K562 (cell line): Measurements from ENCODE around the gene MAB21L4. TPM values are rescaled to one million over a fixed set of nuclear protein-coding genes. Genes with fewer than 3 reads are reported as not detected.

Source experiments
- ATAC-seq: fragments of 200-7000 bp; cut with Tn5 transposase; 3 replicates; pipeline ENCODE4 v1.9.1; 2020; ENCODE audit warnings: moderate library complexity
- BruUV-seq: library from RNA; stranded (reverse); fragments of 400-500 nt; replicated peaks from 2 replicates; lab custom pipeline; 2021; lab: Mats Ljungman, UMichigan
- CTCF ChIA-PET: fragments of 300-600 bp; formaldehyde crosslinking; extraction: SDS; loops from one replicate; lab custom pipeline; 2021; ENCODE audit warnings: low intra/inter-chr PET ratio; lab: Yijun Ruan, JAX
- POLR2A ChIA-PET: fragments of 300-600, 350-650 bp; sonication (Branson Sonifier 250); formaldehyde crosslinking; extraction: SDS; loops from one replicate; lab custom pipeline; 2021; ENCODE audit warnings: antibody characterized with exemption, inconsistent platforms; lab: Yijun Ruan, JAX
- DNase-seq, 4 experiments: peaks; one replicate each; pipeline versions ENCODE4 v3.0.0 to v3.0.0-alpha.2; 2011 to 2018; ENCODE audit warnings: low spot score in 3 of 4, mixed read lengths in 3 of 4; ENCODE audit errors: extremely low read depth in 1 of 4
- FAIRE-seq: peaks from 2 replicates; lab custom pipeline; 2011; peaks lifted over from hg19 to GRCh38; lab: Jason Lieb, UNC
- H2AFZ ChIP-seq: 2 replicates; pipeline ENCODE4 v1.6.0; 2011; ENCODE audit warnings: low read depth, low read length, control low read depth, inconsistent platforms
- H3K27ac ChIP-seq: fragments of 200-600 bp; 3 replicates; pipeline ENCODE4 v1.8.0; 2011; ENCODE audit warnings: low read depth, mild to moderate bottlenecking, control low read depth, inconsistent platforms, low read length, moderate library complexity, mixed read lengths; ENCODE audit errors: extremely low read depth
- H3K27me3 ChIP-seq, 2 experiments: fragments of 300-600 bp in 1 of 2; 2 replicates in 1 of 2; 3 replicates in 1 of 2; pipeline versions ENCODE4 v1.6.0 to v1.8.0; 2011; ENCODE audit warnings: inconsistent platforms in 2 of 2, low read length in 2 of 2, mild to moderate bottlenecking in 1 of 2, mixed read lengths in 1 of 2, moderate library complexity in 1 of 2; ENCODE audit not compliant: control insufficient read depth in 2 of 2, insufficient read depth in 2 of 2
- H3K36me3 ChIP-seq: fragments of 300-600 bp; 3 replicates; pipeline ENCODE4 v1.8.0; 2011; ENCODE audit warnings: mild to moderate bottlenecking, low read length, inconsistent platforms; ENCODE audit not compliant: control insufficient read depth, insufficient read depth
- H3K4me1 ChIP-seq, 2 experiments: fragments of 200-600 bp in 1 of 2; replicated peaks in 1 of 2; 2 replicates in 1 of 2; 3 replicates in 1 of 2; pipeline versions ENCODE4 v1.5.1 to v1.8.0; 2011; ENCODE audit warnings: inconsistent platforms in 2 of 2, low read length in 2 of 2, mild to moderate bottlenecking in 1 of 2, mixed read lengths in 1 of 2, moderate library complexity in 1 of 2; ENCODE audit not compliant: control insufficient read depth in 2 of 2, insufficient read depth in 2 of 2
- H3K4me2 ChIP-seq: 2 replicates; pipeline ENCODE4 v1.6.1; 2011; ENCODE audit warnings: low read length, control low read depth, inconsistent platforms, mixed read lengths; ENCODE audit not compliant: insufficient read depth
- H3K4me3 ChIP-seq: fragments of 200-600 bp; sonication (generic), shearing (Covaris generic); 2 replicates; pipeline ENCODE4 v1.5.1; 2016; ENCODE audit warnings: control low read depth, inconsistent platforms
- H3K79me2 ChIP-seq: fragments of 200-600 bp; 3 replicates; pipeline ENCODE4 v1.8.0; 2011; ENCODE audit warnings: low read length, inconsistent platforms; ENCODE audit not compliant: control insufficient read depth, insufficient read depth
- H3K9ac ChIP-seq, 2 experiments: 2 replicates each; pipeline versions ENCODE4 v1.6.0 to v1.6.1; 2011; ENCODE audit warnings: low read depth in 2 of 2, low read length in 2 of 2, control low read depth in 1 of 2, inconsistent platforms in 1 of 2, mild to moderate bottlenecking in 1 of 2, mixed read lengths in 1 of 2; ENCODE audit not compliant: insufficient read depth in 1 of 2
- H3K9me1 ChIP-seq: one replicate; pipeline ENCODE4 v1.6.0; 2011; ENCODE audit warnings: inconsistent platforms, mild to moderate bottlenecking, low read length, moderate library complexity; ENCODE audit not compliant: control insufficient read depth, insufficient read depth
- H3K9me3 ChIP-seq: replicated peaks from 2 replicates; pipeline ENCODE4 v1.5.1; 2011; ENCODE audit warnings: low read depth, low read length, inconsistent platforms; ENCODE audit not compliant: control insufficient read depth, insufficient read depth
- H4K20me1 ChIP-seq: replicated peaks from 2 replicates; pipeline ENCODE4 v1.6.1; 2011; ENCODE audit warnings: low read length, inconsistent platforms, mixed read lengths; ENCODE audit not compliant: control insufficient read depth, insufficient read depth
- RAD21 ChIP-seq, 2 experiments: fragments of 250-450 bp in 1 of 2; fragments of 450-650 bp in 1 of 2; sonication (Bioruptor Pico) in 1 of 2; formaldehyde crosslinking in 1 of 2; IDR thresholded peaks in 1 of 2; conservative IDR thresholded peaks in 1 of 2; 2 replicates each; pipeline versions ENCODE4 v1.4.0 to v1.8.0; 2020 to 2022; ENCODE audit warnings: mild to moderate bottlenecking in 2 of 2, moderate library complexity in 1 of 2
- SMAD3 ChIP-seq: fragments of 450-650 bp; formaldehyde crosslinking; conservative IDR thresholded peaks from 2 replicates; pipeline ENCODE4 v1.4.0; 2020; ENCODE audit warnings: mild to moderate bottlenecking
- ZNF121 ChIP-seq: sonication (generic); formaldehyde crosslinking; conservative IDR thresholded peaks from 2 replicates; pipeline ENCODE4 v1.8.0; 2022; ENCODE audit warnings: missing genetic modification reagents
- ZNF695 ChIP-seq: fragments of 450-650 bp; formaldehyde crosslinking; IDR thresholded peaks from 2 replicates; pipeline ENCODE4 v1.4.0; 2020; ENCODE audit warnings: mild to moderate bottlenecking, moderate library complexity
- ZNF707 ChIP-seq: fragments of 250-450 bp; sonication (Bioruptor Pico); conservative IDR thresholded peaks from 2 replicates; pipeline ENCODE4 v1.8.0; 2022; ENCODE audit warnings: inconsistent platforms, mild to moderate bottlenecking, moderate library complexity
- WGBS: fragments of 100-300 bp; shearing (Covaris generic); methylation state at CpG from one replicate; pipeline ENCODE4 v1.1.6; 2016; ENCODE audit warnings: low coverage, mixed read lengths; ENCODE audit not compliant: insufficient coverage; ENCODE audit errors: missing lambda C conversion rate; 5-methylcytosine and 5-hydroxymethylcytosine counted together
- in situ Hi-C: fragments of 300-500 bp; cut with MboI; formaldehyde crosslinking; loops from 4 replicates; pipeline ENCODE4 v1.15.0; 2018; ENCODE audit warnings: inconsistent platforms, mixed read lengths
- intact Hi-C: fragments of 100-400 bp; cut with micrococcal nuclease; formaldehyde crosslinking; loops from 2 replicates; pipeline ENCODE4 v1.14.2; 2022
- polyA plus RNA-seq, 8 experiments: library from polyadenylated mRNA; depleted of rRNA in 4 of 8; stranded (reverse) in 5 of 8; unstranded in 3 of 8; fragments of >200 nt; fragmentation: Nextera tagmentation in 2 of 8; fragmentation: Illumina TruSeq in 1 of 8; extraction: Ambion mirVana in 2 of 8; extraction: Trizol in 1 of 8; gene quantifications; 2 replicates each; pipeline versions ENCODE4 v1.2.1 to v1.2.3, GENCODE V29; 2011 to 2014; ENCODE audit warnings: inconsistent platforms in 1 of 8, missing spikeins in 1 of 8
- total RNA-seq, 7 experiments: library from RNA; depleted of rRNA in 6 of 7; stranded (reverse); fragments of >200 nt in 6 of 7; fragmentation: Illumina TruSeq in 2 of 7; extraction: Trizol in 2 of 7; gene quantifications; 2 replicates each; pipeline versions ENCODE4 v1.2.1 to v1.2.3, GENCODE V29; 2011 to 2021; ENCODE audit warnings: low replicate concordance in 1 of 7
- TF ChIP-seq, protein P1 (sequence below): fragments of 250-450 bp; sonication (Bioruptor Pico); IDR thresholded peaks from 2 replicates; pipeline ENCODE4 v1.5.0; 2020; ENCODE audit warnings: mild to moderate bottlenecking

MAB21L4 gene
- total and polyA plus RNA-seq, 9 of the 15 experiments (the other 6 are each of a cell fraction or from before 2014, with no cell fraction given): 0.03 TPM; not detected in 8

GRCh38 chr2:240873805-240874714 is 21.9 kb downstream of the MAB21L4 start:
- no peaks in the 10 kb centered on the region; a peak in 2 of 5 replicates for H3K4me1 ChIP-seq
- no peak for ATAC-seq
- TF ChIP-seq RAD21 (CRISPR knock-in tag; conservative IDR thresholded peaks at IDR 0.05 in 1 of 2, IDR thresholded peaks at IDR 0.05 in 1 of 2): no peak
- no peak for TF ChIP-seq ZNF695 (CRISPR knock-in tag)
- TF ChIP-seq, protein P1, sequence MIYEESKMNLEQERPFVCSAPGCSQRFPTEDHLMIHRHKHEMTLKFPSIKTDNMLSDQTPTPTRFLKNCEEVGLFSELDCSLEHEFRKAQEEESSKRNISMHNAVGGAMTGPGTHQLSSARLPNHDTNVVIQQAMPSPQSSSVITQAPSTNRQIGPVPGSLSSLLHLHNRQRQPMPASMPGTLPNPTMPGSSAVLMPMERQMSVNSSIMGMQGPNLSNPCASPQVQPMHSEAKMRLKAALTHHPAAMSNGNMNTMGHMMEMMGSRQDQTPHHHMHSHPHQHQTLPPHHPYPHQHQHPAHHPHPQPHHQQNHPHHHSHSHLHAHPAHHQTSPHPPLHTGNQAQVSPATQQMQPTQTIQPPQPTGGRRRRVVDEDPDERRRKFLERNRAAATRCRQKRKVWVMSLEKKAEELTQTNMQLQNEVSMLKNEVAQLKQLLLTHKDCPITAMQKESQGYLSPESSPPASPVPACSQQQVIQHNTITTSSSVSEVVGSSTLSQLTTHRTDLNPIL (CRISPR knock-in tag): no peak
- no peak for TF ChIP-seq ZNF707
- TF ChIP-seq ZNF121 (CRISPR knock-in tag): no peak
- no peak for TF ChIP-seq SMAD3 (CRISPR knock-in tag)

More at GRCh38 chr2:240873805-240874714, 21.9 kb downstream of the MAB21L4 start:
- DNase-seq (no peak), FAIRE-seq (no peak)
- Histone ChIP-seq H3K4me3 (no peak overlapping the region), H4K20me1 (no peaks in the 10 kb centered on the region), H2AFZ (no peak overlapping the region), H3K27me3 (peaks cover 3 to 58% of the 10 kb centered on the region in 2 experiments; a peak in 3 of 5 replicates), H3K9ac (no peak overlapping the region), H3K9me1 (no peaks in the 10 kb centered on the region), H3K79me2 (no peaks in the 10 kb centered on the region), H3K27ac (no peak overlapping the region), H3K4me2 (no peak overlapping the region), H3K36me3 (no peaks in the 10 kb centered on the region), H3K9me3 (no peaks in the 10 kb centered on the region)
- POLR2A ChIA-PET: no interaction called here
- 0% methylated on average over 13 of the region's 33 CpGs for WGBS
- intact Hi-C loops (no loop called here), in situ Hi-C loops (no loop called here)
- no TSS peak for BruUV-seq
- CTCF ChIA-PET: no interaction called here
